GM19468 (cell line): ENCODE measurements around the gene GALNT9.

ENCODE experiments used
- ATAC-seq: cut with Tn5 transposase; IDR thresholded peaks from one replicate; pipeline ENCODE4 v1.9.1; 2021; ENCODE audit warnings: mild to moderate bottlenecking, moderate library complexity, moderate number of reproducible peaks; ENCODE audit not compliant: unreplicated experiment; ENCODE audit errors: extremely low read depth

Gene GALNT9

DNA sequence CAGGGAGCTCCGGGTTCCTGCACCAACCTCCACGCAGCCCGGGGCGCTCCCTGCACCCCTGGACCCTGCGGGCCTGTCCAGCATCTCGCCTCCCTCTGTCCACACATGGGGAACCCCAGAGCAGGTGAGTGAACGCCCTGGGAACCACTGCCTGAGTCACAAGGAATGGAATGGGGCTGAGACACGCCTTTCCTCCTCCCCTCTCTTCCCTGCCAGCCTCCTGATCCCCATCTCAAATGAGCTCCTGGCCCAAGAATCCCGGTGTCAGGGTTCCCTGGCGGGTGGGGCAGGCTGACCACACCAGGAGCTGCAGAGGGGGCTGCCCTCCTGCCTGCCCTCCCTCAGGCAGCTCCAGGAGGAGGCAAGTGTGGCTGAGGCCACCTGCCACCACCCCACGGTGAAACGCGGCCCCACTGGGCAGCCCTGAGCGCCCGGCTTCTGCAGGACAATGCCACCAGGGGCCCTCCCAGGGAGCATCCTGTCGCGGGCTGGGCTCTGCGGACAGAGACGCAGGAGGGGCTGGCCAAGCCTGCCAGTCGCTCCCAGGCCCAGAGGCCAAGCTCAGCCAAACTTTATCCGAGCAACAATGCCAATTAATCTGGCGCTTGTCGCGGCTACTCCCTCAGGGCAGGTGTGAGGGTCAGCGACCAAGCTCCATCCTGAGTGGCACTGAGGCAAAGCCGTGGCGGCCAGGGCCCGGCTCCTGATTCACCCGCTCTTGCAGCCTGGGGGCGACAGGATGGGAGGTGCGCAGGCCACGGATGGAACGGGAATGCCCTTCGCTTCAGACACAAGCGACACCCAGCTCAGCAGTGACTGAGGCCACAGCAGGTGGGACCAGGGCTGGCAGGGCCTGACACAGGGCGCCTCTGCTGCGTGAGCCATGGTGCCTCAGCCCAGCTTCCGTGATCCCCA lies 44.3 kb downstream of the GALNT9 start:
- no peak for ATAC-seq

GRCh38 chr12:132284071-132284826 lies 45.1 kb downstream of the GALNT9 start:
- ATAC-seq: no peak

- ATAC-seq: no peak
Measured at GRCh38 chr12:132282950-132283771, 46.2 kb downstream of the GALNT9 start.

DNA sequence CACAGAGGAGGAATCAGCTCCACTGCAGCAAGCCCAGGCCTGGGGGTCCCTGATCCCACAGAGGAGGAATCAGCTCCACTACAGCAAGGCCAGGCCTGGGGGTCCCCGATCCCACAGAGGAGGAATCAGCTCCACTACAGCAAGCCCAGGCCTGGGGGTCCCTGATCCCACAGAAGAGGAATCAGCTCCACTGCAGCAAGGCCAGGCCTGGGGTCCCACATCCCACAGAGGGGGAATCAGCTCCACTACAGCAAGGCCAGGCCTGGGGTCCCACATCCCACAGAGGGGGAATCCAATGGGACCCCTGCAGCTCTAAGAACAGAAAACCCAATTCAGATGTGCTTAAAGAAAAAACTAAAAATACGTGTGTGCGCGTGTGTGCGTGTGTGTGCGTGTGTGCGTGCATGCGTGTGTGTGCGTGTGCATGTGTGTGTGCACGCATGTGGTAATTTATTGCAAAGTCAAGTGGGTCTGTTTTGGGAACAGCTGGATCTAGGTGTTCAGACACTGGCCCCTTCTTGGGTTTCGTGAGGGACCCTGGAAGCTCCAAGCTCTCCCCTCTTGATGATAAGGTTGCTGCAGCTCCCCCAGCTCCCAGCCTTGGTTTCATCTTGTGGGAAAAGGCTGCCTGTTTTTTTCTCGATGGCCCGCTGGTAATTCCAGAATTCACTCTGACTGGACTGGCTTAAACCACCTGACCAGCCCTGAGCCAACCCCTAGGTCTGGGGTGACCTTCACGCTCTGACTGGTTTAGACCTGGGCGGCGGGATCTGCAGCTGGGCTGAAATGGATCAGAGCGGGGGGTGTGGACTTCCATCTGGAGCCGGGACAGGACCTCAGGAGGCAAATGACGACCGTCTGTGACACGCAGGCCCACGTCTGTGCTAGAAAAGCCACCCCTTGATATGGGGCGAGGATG lies 47.1 kb downstream of the GALNT9 start:
- no peak for ATAC-seq

DNA sequence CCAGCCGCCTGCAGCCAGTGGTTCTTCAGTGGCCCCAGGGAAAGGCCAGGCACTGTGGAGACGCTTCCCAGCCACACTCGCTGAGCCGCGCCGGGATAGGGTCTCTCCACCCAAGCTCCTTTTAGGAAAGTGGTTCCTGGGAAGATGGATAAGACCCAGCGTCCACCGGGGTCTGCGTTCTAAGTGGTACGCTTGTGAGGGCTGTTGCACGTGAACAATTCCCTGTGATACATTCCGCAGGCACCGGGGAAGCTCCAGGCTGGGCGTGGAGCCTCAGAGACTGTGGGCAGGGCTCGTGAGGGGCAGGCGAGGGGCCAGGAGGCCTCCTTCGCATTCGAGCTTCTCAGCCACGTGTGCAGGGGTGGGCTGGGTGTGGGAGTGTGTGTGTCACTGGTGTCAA lies 48.4 kb downstream of the GALNT9 start:
- no peak for ATAC-seq

- ATAC-seq: no peak
Measured at GRCh38 chr12:132280406-132280805, 49.0 kb downstream of the GALNT9 start.

- no peak for ATAC-seq
Measured at GRCh38 chr12:132279930-132280329, 49.5 kb downstream of the GALNT9 start.

- ATAC-seq: no peak
Measured at GRCh38 chr12:132279184-132279889, 50.1 kb downstream of the GALNT9 start.

GRCh38 chr12:132278401-132279183 lies 50.8 kb downstream of the GALNT9 start:
- no peak for ATAC-seq

DNA sequence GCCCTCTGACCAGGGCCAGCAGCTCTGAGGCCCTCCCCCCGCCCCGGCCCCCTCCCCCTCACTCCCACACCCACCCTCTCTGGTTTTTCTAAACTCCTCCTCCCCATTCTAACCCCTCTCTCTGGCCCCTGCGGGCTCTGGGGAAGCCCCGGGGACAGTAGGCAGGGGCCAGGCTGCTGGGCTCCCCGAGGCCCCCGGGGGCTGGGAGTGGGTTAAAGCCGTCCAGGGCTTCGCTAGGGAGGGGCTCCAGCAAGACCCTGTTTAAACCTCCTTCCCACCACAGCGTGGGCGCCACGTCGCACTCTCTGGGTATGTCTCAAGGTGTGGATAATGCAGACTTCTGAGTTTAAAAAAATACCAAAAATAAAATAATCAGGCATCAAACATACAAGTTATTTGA lies 51.4 kb downstream of the GALNT9 start:
- ATAC-seq: no peak

- ATAC-seq: no peak
Measured at GRCh38 chr12:132277374-132277941, 51.9 kb downstream of the GALNT9 start.

GRCh38 chr12:132276827-132277373 lies 52.5 kb downstream of the GALNT9 start:
- ATAC-seq: no peak

GRCh38 chr12:132276066-132276826 lies 53.1 kb downstream of the GALNT9 start:
- ATAC-seq: no peak

DNA sequence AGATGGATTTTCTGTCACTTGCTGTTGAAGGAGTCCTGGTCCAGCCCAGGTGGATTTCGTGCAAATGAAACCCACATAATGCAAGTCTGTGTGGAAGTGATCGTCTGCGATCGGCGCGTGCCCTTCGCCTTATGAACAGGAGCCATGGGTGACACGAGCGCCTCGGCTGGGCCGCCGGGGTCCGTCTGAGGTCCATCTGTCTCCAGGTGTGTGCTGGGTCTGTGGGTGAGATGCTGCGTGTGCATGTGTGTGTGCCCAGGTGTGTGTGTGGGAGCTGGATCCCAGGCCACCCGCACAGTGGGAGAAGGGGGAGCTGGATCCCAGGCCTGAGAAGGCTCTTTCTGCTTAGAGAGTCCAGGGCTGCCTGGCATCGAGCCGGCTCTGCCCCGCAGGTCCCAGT lies 53.8 kb downstream of the GALNT9 start:
- ATAC-seq: no peak

DNA sequence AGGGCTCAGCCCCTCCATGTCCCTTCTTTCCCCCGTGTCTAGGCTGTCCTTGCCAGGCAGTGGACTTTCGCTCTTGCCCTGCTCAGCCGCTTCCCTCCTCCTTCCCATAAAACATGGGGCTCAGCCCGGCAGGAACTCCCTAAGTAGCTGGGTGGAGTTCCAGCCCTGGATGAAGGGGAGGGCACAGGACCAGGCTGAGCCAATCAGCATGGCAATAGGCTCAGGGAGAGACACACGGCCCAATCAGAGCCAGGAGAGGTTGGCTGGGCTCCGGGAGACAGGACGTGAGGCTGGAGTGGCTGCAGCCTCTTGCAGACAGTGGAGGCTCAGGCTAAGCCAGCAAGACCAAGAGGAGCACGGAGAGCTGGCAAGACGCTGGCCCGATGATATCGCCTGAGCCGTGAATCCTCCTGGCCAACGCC lies 54.3 kb downstream of the GALNT9 start:
- ATAC-seq: no peak

DNA sequence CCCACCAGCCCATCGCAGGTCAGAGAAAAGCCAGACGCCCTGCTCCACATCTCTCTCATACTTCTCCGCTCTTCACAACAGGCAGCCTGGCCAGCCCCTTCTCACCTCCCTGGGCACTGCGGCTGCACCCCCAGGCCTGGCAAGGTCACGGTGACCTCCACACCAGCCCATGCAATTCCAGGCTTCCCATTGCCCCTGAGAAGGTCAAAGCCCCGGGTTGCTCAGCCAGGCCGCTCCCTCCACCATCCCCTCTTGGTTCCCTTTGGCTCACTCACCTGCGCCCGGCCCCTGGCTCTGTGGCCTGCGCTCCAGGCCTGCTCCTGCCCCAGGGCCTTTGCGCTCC lies 55.4 kb downstream of the GALNT9 start:
- no peak for ATAC-seq

DNA sequence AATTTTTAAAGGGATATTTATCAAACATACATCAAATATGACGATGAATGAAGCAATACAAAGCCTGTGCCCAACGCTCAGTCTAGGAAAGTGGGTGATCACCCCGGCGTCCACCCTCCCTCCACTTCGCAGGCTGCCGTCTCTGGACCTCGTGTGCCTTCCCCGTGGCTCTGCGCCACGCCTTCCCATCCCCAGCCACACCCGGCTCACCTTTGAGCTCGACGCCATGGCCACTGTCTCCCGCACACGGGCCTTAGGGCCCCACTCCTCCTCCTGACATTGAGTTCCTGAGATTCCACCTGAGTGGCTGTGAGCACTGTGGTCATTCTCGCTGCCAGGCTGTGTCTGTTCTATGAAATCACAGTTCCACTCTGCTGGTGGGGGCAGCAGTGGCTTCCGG lies 56.7 kb downstream of the GALNT9 start:
- ATAC-seq: no peak
